ENCODE results near the gene PTPN2.
"Not testable (repeated sequence)": the region's sequence is repeated elsewhere in the genome, so short reads cannot be mapped to it uniquely, and the experiment has no call there.

PTPN2 gene

GRCh38 chr18:12821408-12821807 lies 62.6 kb downstream of the PTPN2 start:
- no peak for DNase-seq

GRCh38 chr18:12820506-12820905 lies 63.5 kb downstream of the PTPN2 start:
- DNase-seq: no peak

GRCh38 chr18:12819841-12820240 lies 64.2 kb downstream of the PTPN2 start:
- DNase-seq: no peak

GRCh38 chr18:12819322-12819721 lies 64.7 kb downstream of the PTPN2 start:
- no peak for DNase-seq

- DNase-seq: no peak
Observed at GRCh38 chr18:12818243-12818642, 65.8 kb downstream of the PTPN2 start.

GRCh38 chr18:12816451-12816850 lies 67.6 kb downstream of the PTPN2 start:
- DNase-seq: no peak

GRCh38 chr18:12811191-12811950 lies 72.7 kb downstream of the PTPN2 start:
- DNase-seq: no peak

- no peak for DNase-seq
Observed at GRCh38 chr18:12803069-12803936, 80.7 kb downstream of the PTPN2 start.

- DNase-seq: no peak
Observed at GRCh38 chr18:12802538-12802937, 81.5 kb downstream of the PTPN2 start.

- no peak for DNase-seq
Observed at GRCh38 chr18:12796448-12796847, 87.6 kb downstream of the PTPN2 start.

GRCh38 chr18:12791610-12792009 lies 92.4 kb downstream of the PTPN2 start:
- DNase-seq: no peak

- no peak for DNase-seq
Observed at GRCh38 chr18:12786669-12787068, 97.4 kb downstream of the PTPN2 start.

- DNase-seq: no peak
Observed at GRCh38 chr18:12783524-12783923, 100.5 kb downstream of the PTPN2 start.

- no peak for DNase-seq
Observed at GRCh38 chr18:12782521-12782920, 101.5 kb downstream of the PTPN2 start.

- no peak for DNase-seq
Observed at GRCh38 chr18:12779456-12779855, 104.6 kb downstream of the PTPN2 start.

- DNase-seq: no peak
Observed at GRCh38 chr18:12779043-12779442, 105.0 kb downstream of the PTPN2 start.

- DNase-seq: no peak
Observed at GRCh38 chr18:12777500-12777944, 106.5 kb downstream of the PTPN2 start.

- DNase-seq: no peak
Observed at GRCh38 chr18:12776821-12777471, 107.1 kb downstream of the PTPN2 start.

GRCh38 chr18:12776415-12776814 lies 107.6 kb downstream of the PTPN2 start:
- not testable (repeated sequence) for DNase-seq

- no peak for DNase-seq
Observed at GRCh38 chr18:12774982-12775381, 109.1 kb downstream of the PTPN2 start.

- no peak for DNase-seq
Observed at GRCh38 chr18:12773369-12773768, 110.7 kb downstream of the PTPN2 start.

- no peak for DNase-seq
Observed at GRCh38 chr18:12772111-12772510, 111.9 kb downstream of the PTPN2 start.

- no peak for DNase-seq
Observed at GRCh38 chr18:12770469-12771219, 113.4 kb downstream of the PTPN2 start.
